NOMO-1 treated with DMSO at 0.1 percent for 48 hours (cell line): ENCODE results near the gene UGT1A1.
A peak's percentile ranks its signal among the peaks of the same experiment; 100 is the strongest.
"Not testable (repeated sequence)": the region's sequence is repeated elsewhere in the genome, so short reads cannot be mapped to it uniquely, and the experiment has no call there.

Experiments
- DNase-seq: peaks from one replicate; lab custom pipeline; 2025; ENCODE audit not compliant: unreplicated experiment; lab: John Stamatoyannopoulos, UW

UGT1A1 gene

GRCh38 chr2:233760043-233760442 lies at the start of gene UGT1A1:
Gene UGT1A1, plus strand, starts transcription at chr2:233760270. Its CDS starts 18 bp downstream, at chr2:233760288.
- no peak for DNase-seq

DNA sequence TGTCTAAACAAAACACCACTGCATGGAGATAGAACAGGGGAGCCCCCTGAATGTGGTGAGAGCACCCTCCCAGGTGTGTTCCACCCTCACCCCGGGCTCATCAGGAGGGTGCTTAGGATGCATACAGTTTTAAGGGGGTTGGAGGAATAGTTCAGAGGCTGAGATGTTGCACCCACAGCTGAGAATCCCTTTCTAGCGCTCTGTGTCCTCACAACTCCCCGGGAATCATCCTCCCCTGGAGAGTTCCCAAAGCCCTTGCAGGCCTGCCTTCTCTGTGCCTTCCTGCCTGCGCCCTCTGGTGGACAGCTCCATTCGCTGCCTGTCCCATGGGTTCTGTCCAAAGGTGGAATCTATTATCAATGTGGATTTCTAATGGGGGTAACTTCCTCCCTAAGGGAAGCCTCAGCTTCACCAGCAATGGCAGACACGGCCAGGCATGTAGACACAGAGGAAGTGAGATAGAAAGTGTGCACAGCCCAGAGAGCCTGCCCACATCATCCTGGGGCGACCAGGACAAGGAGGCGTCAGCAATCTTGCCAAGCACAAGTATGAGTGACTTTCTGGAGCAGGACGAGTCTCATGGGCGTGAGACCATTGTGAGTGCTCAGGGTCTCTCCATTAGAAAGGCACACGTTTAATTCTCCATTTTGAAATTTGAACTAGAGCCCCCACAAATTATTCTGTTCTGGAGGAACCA lies 48.6 kb upstream of the UGT1A1 start:
- DNase-seq: peak; percentile 30

- DNase-seq: no peak
Observed at GRCh38 chr2:233712611-233713261, 47.3 kb upstream of the UGT1A1 start, which contains the start of gene UGT1A5. Gene UGT1A5, plus strand, starts transcription at chr2:233712907. Its CDS starts 85 bp downstream, at chr2:233712992.

- no peak for DNase-seq
Observed at GRCh38 chr2:233713262-233713615, 46.8 kb upstream of the UGT1A1 start.

DNA sequence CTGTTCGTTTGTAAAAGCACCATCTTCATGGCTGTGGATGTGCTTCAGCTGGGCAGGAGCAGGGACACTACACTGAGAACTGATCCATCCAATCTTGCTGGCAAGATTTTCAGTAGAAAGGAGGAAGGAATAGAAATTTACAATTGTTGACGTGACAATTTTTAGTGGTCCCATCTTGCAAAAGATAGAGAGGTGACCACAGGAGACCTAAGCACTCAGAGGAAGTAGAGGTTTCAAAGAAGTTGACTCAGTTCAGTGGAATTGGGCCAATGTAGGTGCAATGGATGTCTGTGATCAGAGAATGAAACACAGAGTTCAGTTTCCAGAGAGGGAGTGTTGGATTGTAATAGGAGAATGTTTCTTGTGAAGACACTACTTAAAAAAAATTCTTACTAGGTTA lies 45.9 kb upstream of the UGT1A1 start:
- peak; percentile 21 for DNase-seq

DNA sequence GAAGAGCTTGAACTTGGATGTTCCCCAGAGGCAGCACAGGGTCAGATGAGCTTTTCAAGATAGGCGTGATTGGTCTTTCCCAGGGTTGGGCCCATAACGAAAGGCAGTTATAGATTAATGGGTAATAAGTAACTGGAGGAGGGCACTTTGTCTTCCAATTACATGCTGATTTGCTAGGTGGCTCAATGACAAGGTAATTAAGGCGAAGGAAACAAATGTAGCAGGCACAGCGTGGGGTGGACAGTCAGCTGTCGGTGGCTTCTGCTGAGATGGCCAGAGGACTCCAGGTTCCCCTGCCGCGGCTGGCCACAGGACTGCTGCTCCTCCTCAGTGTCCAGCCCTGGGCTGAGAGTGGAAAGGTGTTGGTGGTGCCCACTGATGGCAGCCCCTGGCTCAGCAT lies 41.5 kb upstream of the UGT1A1 start, which contains the start of gene UGT1A4:
Gene UGT1A4 (plus strand): TSS at position 185 of the 400 bp plus-strand sequence. CDS start 85 bp downstream, at position 270.
- no peak for DNase-seq

- no peak for DNase-seq
Observed at GRCh38 chr2:233728723-233729301, 31.3 kb upstream of the UGT1A1 start, which contains the start of gene UGT1A3. Gene UGT1A3, plus strand, starts transcription at chr2:233729042. Its CDS starts 85 bp downstream, at chr2:233729127.

DNA sequence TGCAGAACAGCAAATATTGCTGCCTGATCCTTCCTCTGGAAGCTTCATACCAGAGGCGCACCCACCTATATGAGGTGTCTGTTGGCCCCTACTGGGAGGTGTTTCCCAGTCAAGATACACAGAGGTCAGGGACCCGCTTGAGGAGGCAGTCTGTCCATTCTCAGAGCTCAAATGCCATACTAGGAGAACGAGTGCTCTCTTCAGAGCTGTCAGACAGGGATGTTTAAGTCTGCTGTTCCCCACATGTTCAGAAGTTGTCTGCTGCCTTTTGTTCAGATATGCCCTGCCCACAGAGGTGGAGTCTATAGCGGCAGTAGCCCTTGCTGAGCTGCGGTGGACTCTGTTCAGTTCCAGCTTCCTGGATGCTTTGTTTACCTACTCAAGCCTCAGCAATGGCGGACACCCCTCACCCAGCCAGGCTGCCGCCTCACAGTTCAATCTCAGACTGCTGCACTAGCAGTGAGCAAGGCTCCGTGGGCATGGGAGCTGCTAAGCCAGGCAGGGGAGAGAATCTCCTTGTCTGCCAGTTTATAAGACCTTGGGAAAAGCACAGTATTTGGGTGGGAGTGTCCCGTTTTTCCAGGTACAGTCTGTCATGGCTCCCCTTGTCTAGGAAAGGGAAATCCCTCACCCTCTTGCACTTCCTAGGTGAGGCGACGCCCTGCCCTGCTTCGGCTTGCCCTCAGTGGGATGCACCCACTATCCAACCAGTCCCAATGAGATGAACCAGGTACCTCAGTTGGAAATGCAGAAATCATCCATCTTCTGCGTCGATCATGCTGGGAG lies 23.0 kb upstream of the UGT1A1 start:
- not testable (repeated sequence) for DNase-seq

GRCh38 chr2:233740870-233741269 lies 19.2 kb upstream of the UGT1A1 start:
- DNase-seq: no peak

DNA sequence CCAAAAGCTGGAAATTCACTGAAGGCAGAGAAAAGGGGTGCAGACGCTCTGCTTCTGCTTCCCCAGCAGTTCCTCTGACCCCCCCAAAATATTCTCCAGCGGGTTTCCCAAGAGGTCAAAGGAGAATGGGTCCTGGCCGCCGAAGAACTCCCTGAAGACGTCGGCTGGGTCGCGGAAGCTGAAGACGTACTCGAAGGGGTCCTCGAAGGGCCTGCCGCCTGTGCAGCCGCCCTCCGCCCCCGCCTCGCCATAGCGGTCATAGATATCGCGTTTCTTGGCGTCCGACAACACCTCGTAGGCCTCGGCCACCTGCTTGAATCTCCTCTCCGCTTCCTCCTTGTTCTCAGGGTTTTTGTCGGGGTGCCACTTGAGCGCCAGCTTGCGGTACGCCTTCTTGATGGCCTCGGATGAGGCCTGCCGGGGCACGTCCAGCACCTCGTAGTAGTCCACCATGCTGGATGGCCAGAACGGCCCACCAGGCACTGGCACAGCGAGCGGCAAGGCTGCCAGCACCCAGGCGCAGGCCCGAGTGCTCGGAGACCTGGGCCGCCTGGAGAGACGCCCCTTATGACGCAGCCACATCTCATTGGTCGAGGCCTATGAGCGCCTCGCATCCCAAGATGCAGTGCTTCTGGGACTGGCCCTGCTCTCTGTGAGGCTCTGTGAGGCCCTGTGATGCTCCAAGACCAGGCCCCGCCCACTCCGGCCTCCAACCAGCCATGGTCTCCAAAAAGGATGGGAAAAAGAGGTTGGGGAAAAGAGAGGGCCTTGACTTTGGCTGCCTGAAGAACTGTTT lies 16.4 kb upstream of the UGT1A1 start:
- DNase-seq: no peak

DNA sequence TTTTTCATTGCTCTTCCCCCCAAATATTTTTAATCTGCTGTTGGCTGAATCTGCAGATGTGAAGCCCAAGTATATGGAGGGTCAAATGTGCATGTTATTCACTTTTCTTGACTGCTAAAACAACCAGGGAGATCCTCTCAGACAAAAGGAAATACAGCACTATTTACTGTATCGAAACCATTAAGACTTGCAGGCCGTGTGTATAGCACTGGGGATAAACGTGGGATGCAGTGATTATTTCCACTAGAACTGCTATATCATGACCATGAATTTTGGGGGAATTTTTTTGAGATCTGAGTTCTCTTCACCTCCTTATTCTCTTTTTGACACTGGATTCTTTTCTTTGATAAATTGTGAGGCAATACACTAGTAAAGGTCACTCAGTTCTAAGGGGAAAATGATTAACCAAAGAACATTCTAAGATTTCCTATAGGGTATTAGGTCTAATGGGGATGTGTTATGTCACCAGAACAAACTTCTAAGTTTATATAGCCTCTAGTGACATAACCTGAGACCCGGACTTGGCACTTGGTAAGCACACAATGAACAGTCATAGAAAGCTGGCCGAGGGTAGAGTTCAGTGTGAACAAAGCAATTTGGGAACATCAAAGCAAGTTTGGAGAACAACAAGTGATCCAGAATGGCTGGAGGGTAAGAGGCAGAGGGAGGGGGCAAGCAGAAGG lies 14.9 kb upstream of the UGT1A1 start:
- no peak for DNase-seq

DNA sequence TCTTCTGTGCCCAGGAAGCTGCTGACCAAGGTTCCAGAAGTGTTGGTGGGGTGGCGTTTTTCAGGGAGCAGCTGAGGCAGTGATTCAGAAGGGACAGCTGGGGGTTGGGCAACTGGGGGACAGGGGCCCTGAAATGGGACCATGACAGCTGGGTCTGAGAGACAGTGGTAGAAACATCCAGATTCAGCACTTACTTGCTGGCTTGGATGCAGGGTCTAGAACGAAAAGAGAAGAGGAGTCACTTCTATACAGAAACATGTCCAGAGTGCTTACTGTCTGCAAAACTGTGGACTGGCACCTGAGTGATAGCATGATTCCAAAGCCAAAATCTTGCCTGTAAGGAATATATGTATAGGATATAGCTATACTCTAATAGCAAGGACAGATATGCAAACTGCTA lies 14.2 kb upstream of the UGT1A1 start:
- DNase-seq: not testable (repeated sequence)

DNA sequence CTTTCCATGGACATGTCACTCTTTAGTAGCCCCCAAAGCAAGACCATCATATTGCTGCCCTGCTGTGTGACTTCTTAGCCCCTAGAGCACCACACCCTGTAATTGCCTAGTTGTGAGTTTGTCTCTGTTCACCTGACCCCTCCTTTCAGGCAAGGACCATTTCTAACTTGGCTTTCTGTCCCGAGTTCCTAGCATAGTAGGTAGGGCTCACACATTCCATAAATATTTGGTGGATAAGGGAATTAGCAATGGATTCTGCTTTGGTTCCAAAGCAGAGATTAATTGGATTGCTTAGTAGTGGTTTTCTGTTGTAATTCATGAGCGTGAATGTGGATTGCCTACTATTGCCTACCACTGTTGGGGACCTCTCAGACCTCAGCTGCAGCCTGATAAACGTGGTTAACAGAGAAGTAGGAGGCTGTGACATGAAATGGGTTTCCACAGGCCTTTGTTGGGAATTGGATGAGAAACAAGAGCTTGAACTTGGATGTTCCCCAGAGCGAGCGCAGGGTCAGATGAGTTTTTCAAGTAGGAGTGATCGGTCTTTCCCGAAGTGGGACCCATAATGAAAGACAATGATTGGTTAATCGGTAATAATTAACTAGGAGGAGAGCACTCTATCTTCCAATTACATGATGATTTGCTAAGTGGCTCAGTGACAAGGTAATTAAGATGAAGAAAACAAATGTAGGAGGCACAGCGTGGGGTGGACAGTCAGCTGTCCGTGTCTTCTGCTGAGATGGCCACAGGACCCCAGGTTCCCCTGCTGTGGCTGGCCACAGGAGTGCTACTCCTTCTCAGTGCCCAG lies 13.4 kb upstream of the UGT1A1 start:
- DNase-seq: no peak

DNA sequence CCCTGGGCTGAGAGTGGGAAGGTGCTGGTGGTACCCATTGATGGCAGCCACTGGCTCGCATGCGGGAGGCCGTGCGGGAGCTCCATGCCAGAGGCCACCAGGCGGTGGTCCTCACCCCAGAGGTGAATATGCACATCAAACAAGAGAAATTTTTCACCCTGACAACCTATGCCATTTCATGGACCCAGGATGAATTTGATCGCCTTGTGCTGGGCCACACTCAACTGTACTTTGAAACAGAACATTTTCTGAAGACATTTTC lies 12.9 kb upstream of the UGT1A1 start:
- no peak for DNase-seq

DNA sequence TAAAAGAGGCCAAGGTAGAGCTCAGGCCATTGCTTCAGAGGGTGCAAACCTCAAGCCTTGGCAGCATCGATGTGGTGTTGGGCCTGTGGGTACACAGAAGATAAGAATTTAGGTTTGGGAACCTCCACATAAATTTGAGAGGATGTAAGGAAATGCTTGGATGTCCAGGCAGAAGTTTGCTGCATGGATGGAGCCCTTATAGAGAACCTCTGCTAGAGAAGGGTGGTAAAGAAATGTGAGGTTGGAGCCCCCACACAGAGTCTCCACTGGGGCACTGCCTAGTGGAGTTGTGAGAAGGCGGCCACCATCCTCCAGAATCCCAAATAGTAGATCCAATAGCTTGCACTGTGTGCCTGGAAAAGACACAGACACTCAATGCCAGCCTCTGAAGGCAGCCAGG lies 9.4 kb upstream of the UGT1A1 start:
- DNase-seq: not testable (repeated sequence)

GRCh38 chr2:233751212-233752009 lies 8.7 kb upstream of the UGT1A1 start:
- DNase-seq: not testable (repeated sequence)

- no peak for DNase-seq
Observed at GRCh38 chr2:233754872-233755611, 5.0 kb upstream of the UGT1A1 start.
